Measurements from ENCODE around the gene FILIP1L. TPM values are rescaled to one million over a fixed set of nuclear protein-coding genes. Genes with fewer than 3 reads are reported as not detected.

Gene FILIP1L
- total and polyA plus RNA-seq, 2 of the 8 experiments (the other 6 are each of a cell fraction or from before 2014, with no cell fraction given) = 0.06 to 0.09 TPM

GRCh38 chr3:100106094-100106493, 8.2 kb downstream of the FILIP1L start:
- DNase-seq (ENCODE audit: low read depth in 1 of 2, low spot score in 2 of 2) (no peak), FAIRE-seq (no peak)
- ChIA-PET CTCF (ENCODE audit: partially characterized antibody) (interaction anchor here (1.1 to 3.3 kb wide), 4 partner anchors 16 to 263 kb away, joined by 3 to 10 read pairs (median 6); no protein-coding TSS in a partner anchor), POLR2A (ENCODE audit: partially characterized antibody) (no interaction called here)
- Histone ChIP-seq H2BK20ac (ENCODE audit: low read length) (no peak overlapping the region), H3K79me2 (ENCODE audit: control insufficient read depth in 1 of 2, insufficient read depth in 2 of 2, low read length in 2 of 2) (no peaks in the 10 kb centered on the region), H2BK5ac (ENCODE audit: low read depth, low read length) (no peak overlapping the region), H4K5ac (ENCODE audit: insufficient read length, low read depth, low read length) (no peak overlapping the region), H3K4me2 (ENCODE audit: insufficient read depth in 1 of 2, low read depth in 2 of 2, low read length in 2 of 2) (no peak overlapping the region), H2AFZ (ENCODE audit: low read length) (no peak overlapping the region), H3K79me1 (ENCODE audit: low read depth, low read length) (no peaks in the 10 kb centered on the region), H3K9me3 (ENCODE audit: insufficient read depth in 2 of 2, low read depth in 1 of 2, low read length in 1 of 2) (no peaks in the 10 kb centered on the region), H3K56ac (replicated peaks; ENCODE audit: insufficient read length, low read depth, low read length) (no peak overlapping the region), H4K8ac (ENCODE audit: extremely low read depth, insufficient read depth, low read length) (no peak overlapping the region), H2BK12ac (ENCODE audit: low read depth, low read length) (no peak overlapping the region; the same call in 1 of the 2 replicates), H3K36me3 (ENCODE audit: control insufficient read depth in 2 of 4, insufficient read depth in 4 of 4, low read length in 3 of 4) (no peaks in the 10 kb centered on the region), H3K9ac (replicated peaks in 1 of 4; ENCODE audit: extremely low read depth in 1 of 4, low read depth in 3 of 4, low read length in 3 of 4) (no peak overlapping the region), H3K23me2 (ENCODE audit: low read depth, low read length) (no peaks in the 10 kb centered on the region), H2BK120ac (replicated peaks; ENCODE audit: low read depth, low read length) (no peak overlapping the region), H3K23ac (ENCODE audit: insufficient read length) (no peak overlapping the region), H3K27ac (ENCODE audit: low read depth, low read length) (no peak overlapping the region), H3K4me1 (replicated peaks in 1 of 4; ENCODE audit: control insufficient read depth in 3 of 4, insufficient read depth in 4 of 4, low read length in 3 of 4) (peaks cover 0 to 2% (median 0%) of the 10 kb centered on the region in 4 experiments; a peak in 1 of 7 replicates), H2BK15ac (ENCODE audit: low read length) (no peak overlapping the region), H4K91ac (replicated peaks; ENCODE audit: insufficient read length, low read length) (no peak overlapping the region), H3K4me3 (ENCODE audit: extremely low read depth in 1 of 4, insufficient read depth in 2 of 4, low read depth in 3 of 4, low read length in 4 of 4) (no peak overlapping the region), H2AK5ac (ENCODE audit: low read depth, low read length) (no peak overlapping the region), H3K4ac (replicated peaks; ENCODE audit: insufficient read length, low read depth, low read length) (no peak overlapping the region), H3K18ac (ENCODE audit: extremely low read depth, low read length) (no peak overlapping the region), H3K14ac (ENCODE audit: insufficient read length) (no peak overlapping the region), H3K27me3 (replicated peaks in 1 of 4; ENCODE audit: control insufficient read depth in 3 of 4, extremely low read depth in 1 of 4, insufficient read depth in 3 of 4, low read length in 3 of 4) (no peaks in the 10 kb centered on the region), H4K20me1 (replicated peaks in 1 of 2; ENCODE audit: control insufficient read depth in 1 of 2, insufficient read depth in 2 of 2, low read length in 2 of 2) (no peaks in the 10 kb centered on the region)
- TF ChIP-seq CHD2 (IDR thresholded peaks at IDR 0.05; ENCODE audit: low read length) (no peak), JUN (IDR thresholded peaks at IDR 0.05; ENCODE audit: low read depth, low read length) (no peak), POU5F1 (IDR thresholded peaks at IDR 0.05; ENCODE audit: low read depth, low read length) (no peak), RBBP5 (IDR thresholded peaks at IDR 0.05; ENCODE audit: borderline replicate concordance, low read depth, low read length) (no peak), KDM5A (IDR thresholded peaks at IDR 0.05; ENCODE audit: low read length) (no peak), RAD21 (IDR thresholded peaks at IDR 0.05 in 1 of 2, conservative IDR thresholded peaks at IDR 0.05 in 1 of 2; ENCODE audit: low read depth in 2 of 2, low read length in 2 of 2) (no peak), RFX5 (IDR thresholded peaks at IDR 0.05; ENCODE audit: borderline replicate concordance, low read depth, low read length) (no peak), TEAD4 (IDR thresholded peaks at IDR 0.05; ENCODE audit: low read depth, low read length) (no peak), NRF1 (IDR thresholded peaks at IDR 0.05; ENCODE audit: low read depth, low read length) (no peak), SP1 (IDR thresholded peaks at IDR 0.05; ENCODE audit: low read depth, low read length) (no peak), POLR2AphosphoS5 (IDR thresholded peaks at IDR 0.05; ENCODE audit: low read depth, low read length) (no peak), KDM1A (IDR thresholded peaks at IDR 0.05; ENCODE audit: borderline replicate concordance, low read length) (no peak), ASH2L (IDR thresholded peaks at IDR 0.05; ENCODE audit: low read length) (no peak)
- TF ChIP-seq, protein P1, sequence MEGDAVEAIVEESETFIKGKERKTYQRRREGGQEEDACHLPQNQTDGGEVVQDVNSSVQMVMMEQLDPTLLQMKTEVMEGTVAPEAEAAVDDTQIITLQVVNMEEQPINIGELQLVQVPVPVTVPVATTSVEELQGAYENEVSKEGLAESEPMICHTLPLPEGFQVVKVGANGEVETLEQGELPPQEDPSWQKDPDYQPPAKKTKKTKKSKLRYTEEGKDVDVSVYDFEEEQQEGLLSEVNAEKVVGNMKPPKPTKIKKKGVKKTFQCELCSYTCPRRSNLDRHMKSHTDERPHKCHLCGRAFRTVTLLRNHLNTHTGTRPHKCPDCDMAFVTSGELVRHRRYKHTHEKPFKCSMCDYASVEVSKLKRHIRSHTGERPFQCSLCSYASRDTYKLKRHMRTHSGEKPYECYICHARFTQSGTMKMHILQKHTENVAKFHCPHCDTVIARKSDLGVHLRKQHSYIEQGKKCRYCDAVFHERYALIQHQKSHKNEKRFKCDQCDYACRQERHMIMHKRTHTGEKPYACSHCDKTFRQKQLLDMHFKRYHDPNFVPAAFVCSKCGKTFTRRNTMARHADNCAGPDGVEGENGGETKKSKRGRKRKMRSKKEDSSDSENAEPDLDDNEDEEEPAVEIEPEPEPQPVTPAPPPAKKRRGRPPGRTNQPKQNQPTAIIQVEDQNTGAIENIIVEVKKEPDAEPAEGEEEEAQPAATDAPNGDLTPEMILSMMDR (IDR thresholded peaks at IDR 0.05; ENCODE audit: control extremely low read depth in 1 of 3, insufficient read depth in 1 of 3, low read depth in 1 of 3, low read length in 3 of 3) = no peak

Data from H1 (cell line).